Endothelial cell of umbilical vein (primary cell): ENCODE results near the gene NCBP1. TPM values are rescaled to one million over a fixed set of nuclear protein-coding genes. Genes with fewer than 3 reads are reported as not detected.
"Not testable (repeated sequence)": the region's sequence is repeated elsewhere in the genome, so short reads cannot be mapped to it uniquely, and the experiment has no call there.

Experiments used
- BruUV-seq: library from RNA; stranded (reverse); fragments of 400-500 nt; replicated peaks from 2 replicates; lab custom pipeline; 2021; lab: Mats Ljungman, UMichigan
- CTCF ChIA-PET: fragments of 300-600, 350-600 bp; sonication (Branson Sonifier 250); formaldehyde crosslinking; loops from one replicate; lab custom pipeline; 2021; ENCODE audit warnings: antibody characterized with exemption, inconsistent platforms; lab: Charles Lee
- POLR2A ChIA-PET: fragments of 300-600, 350-600 bp; sonication (Branson Sonifier 250); formaldehyde crosslinking; loops from one replicate; lab custom pipeline; 2021; ENCODE audit warnings: antibody characterized with exemption, inconsistent platforms; lab: Charles Lee
- DNase-seq: peaks from one replicate; pipeline ENCODE4 v3.0.0-alpha.2; 2011; ENCODE audit warnings: low read depth, low spot score
- FAIRE-seq: peaks from 2 replicates; lab custom pipeline; 2011; peaks lifted over from hg19 to GRCh38; lab: Jason Lieb, UNC
- H2AFZ ChIP-seq: 2 replicates; pipeline ENCODE4 v1.6.0; 2012; ENCODE audit warnings: low read depth, low read length, control low read depth, inconsistent platforms
- H3K27ac ChIP-seq: 2 replicates; pipeline ENCODE4 v1.5.1; 2011; ENCODE audit warnings: low read depth, mild to moderate bottlenecking, control low read depth, low read length, moderate library complexity; ENCODE audit not compliant: insufficient read depth
- H3K27me3 ChIP-seq, 2 experiments: 2 replicates each; pipeline versions ENCODE4 v1.6.0 to v1.6.1; 2011; ENCODE audit warnings: low read length in 2 of 2, mixed read lengths in 1 of 2; ENCODE audit not compliant: control insufficient read depth in 2 of 2, insufficient read depth in 2 of 2
- H3K36me3 ChIP-seq, 2 experiments: 2 replicates in 1 of 2; 3 replicates in 1 of 2; pipeline ENCODE4 v1.5.1; 2011; ENCODE audit warnings: low read length in 2 of 2, mild to moderate bottlenecking in 1 of 2, moderate library complexity in 1 of 2; ENCODE audit not compliant: control insufficient read depth in 2 of 2, insufficient read depth in 2 of 2; ENCODE audit errors: extremely low read depth in 1 of 2
- H3K4me1 ChIP-seq: 3 replicates; pipeline ENCODE4 v1.5.1; 2011; ENCODE audit warnings: mild to moderate bottlenecking, low read length; ENCODE audit not compliant: control insufficient read depth, insufficient read depth; ENCODE audit errors: extremely low read depth
- H3K4me2 ChIP-seq: 2 replicates; pipeline ENCODE4 v1.6.1; 2011; ENCODE audit warnings: low read length, control low read depth, mixed read lengths; ENCODE audit not compliant: insufficient read depth
- H3K4me3 ChIP-seq, 3 experiments: fragments of 200-600 bp in 1 of 3; sonication (generic), shearing (Covaris generic) in 1 of 3; replicated peaks in 1 of 3; 2 replicates each; pipeline ENCODE4 v1.5.1; 2011 to 2016; ENCODE audit warnings: control low read depth in 3 of 3, low read length in 3 of 3, mild to moderate bottlenecking in 2 of 3, inconsistent platforms in 1 of 3, low read depth in 1 of 3, moderate library complexity in 1 of 3; ENCODE audit not compliant: insufficient read depth in 1 of 3
- H3K79me2 ChIP-seq: 2 replicates; pipeline ENCODE4 v1.6.0; 2012; ENCODE audit warnings: low read length, inconsistent platforms; ENCODE audit not compliant: control insufficient read depth, insufficient read depth
- H3K9ac ChIP-seq: replicated peaks from 2 replicates; pipeline ENCODE3; 2011; ENCODE audit warnings: low read length, control low read depth; ENCODE audit not compliant: insufficient read depth; ENCODE audit errors: extremely low read depth
- H3K9me1 ChIP-seq: replicated peaks from 3 replicates; pipeline ENCODE4 v1.6.0; 2011; ENCODE audit warnings: mild to moderate bottlenecking, low read length; ENCODE audit not compliant: control insufficient read depth, insufficient read depth; ENCODE audit errors: extremely low read depth
- H3K9me3 ChIP-seq: replicated peaks from 2 replicates; pipeline ENCODE4 v1.5.1; 2012; ENCODE audit warnings: low read length, inconsistent platforms; ENCODE audit not compliant: control insufficient read depth, insufficient read depth
- H4K20me1 ChIP-seq: replicated peaks from 2 replicates; pipeline ENCODE3; 2011; ENCODE audit warnings: mild to moderate bottlenecking, low read length; ENCODE audit not compliant: control insufficient read depth, insufficient read depth; ENCODE audit errors: extremely low read depth
- CTCF ChIP-seq, 2 donors: IDR thresholded peaks; 1 replicate in 1 of 2; 2 replicates in 1 of 2; pipeline ENCODE4 v1.5.1; 2011; ENCODE audit warnings: low read length in 2 of 2, mild to moderate bottlenecking in 2 of 2, moderate library complexity in 2 of 2, control low read depth in 1 of 2, inconsistent platforms in 1 of 2, low read depth in 1 of 2; ENCODE audit not compliant: insufficient read depth in 1 of 2; ENCODE audit errors: extremely low read depth in 1 of 2
- EZH2 ChIP-seq: IDR thresholded peaks from 2 replicates; pipeline ENCODE4 v1.6.1; 2012; ENCODE audit warnings: borderline replicate concordance, low read depth, mild to moderate bottlenecking, moderate library complexity, low read length, inconsistent platforms; ENCODE audit not compliant: severe bottlenecking
- FOS ChIP-seq: IDR thresholded peaks from 2 replicates; pipeline ENCODE4 v1.6.1; 2011; ENCODE audit warnings: mild to moderate bottlenecking, low read length, moderate library complexity, borderline replicate concordance; ENCODE audit not compliant: insufficient read depth
- GATA2 ChIP-seq: IDR thresholded peaks from 2 replicates; pipeline ENCODE4 v1.7.0; 2011; ENCODE audit warnings: low read depth, mild to moderate bottlenecking, moderate library complexity, mixed read lengths, low read length; ENCODE audit not compliant: insufficient read length, insufficient read depth
- JUN ChIP-seq: IDR thresholded peaks from 2 replicates; pipeline ENCODE4 v1.6.1; 2011; ENCODE audit warnings: borderline replicate concordance, low read depth; ENCODE audit not compliant: insufficient read length, insufficient read depth
- MAX ChIP-seq: IDR thresholded peaks from 2 replicates; pipeline ENCODE4 v1.6.1; 2011; ENCODE audit not compliant: insufficient read depth, insufficient read length
- MYC ChIP-seq: IDR thresholded peaks from one replicate; pipeline ENCODE4 v1.6.1; 2011; ENCODE audit warnings: mild to moderate bottlenecking, low read depth, low read length
- POLR2A ChIP-seq: IDR thresholded peaks from 2 replicates; pipeline ENCODE4 v1.6.1; 2012; ENCODE audit warnings: low read depth, mild to moderate bottlenecking, control low read depth, low read length
- POLR2AphosphoS5 ChIP-seq: IDR thresholded peaks from 2 replicates; pipeline ENCODE4 v1.6.1; 2012; ENCODE audit warnings: low read depth, mild to moderate bottlenecking, control low read depth, low read length, moderate library complexity; ENCODE audit not compliant: insufficient read depth
- dilution Hi-C: fragments of 300-500 bp; cut with MboI; formaldehyde crosslinking; loops from one replicate; pipeline ENCODE4 v1.15.0; 2019; ENCODE audit warnings: low sequenced_read_pairs; ENCODE audit not compliant: extremely low pct_ligation_motif_present
- intact Hi-C: fragments of 100-400 bp; cut with micrococcal nuclease; formaldehyde crosslinking; loops from one replicate; pipeline ENCODE4 v1.10.0; 2022
- polyA plus RNA-seq, 4 experiments: library from polyadenylated mRNA; depleted of rRNA in 3 of 4; stranded (reverse) in 3 of 4; unstranded in 1 of 4; fragments of >200 nt; gene quantifications; 2 replicates each; pipeline versions ENCODE4 v1.2.1 to v1.2.3, GENCODE V29; 2011 to 2012; ENCODE audit warnings: missing spikeins in 1 of 4
- total RNA-seq: library from RNA; stranded (reverse); gene quantifications from 2 replicates; pipeline ENCODE4 v1.2.3, GENCODE V29; 2021

Gene NCBP1
- total and polyA plus RNA-seq, 2 donors (not counting 3 experiments of a cell fraction or from before 2014, with no cell fraction given), result 10.9 to 45.3 TPM

- H4K20me1 ChIP-seq, result no peaks in the 10 kb centered on the region
- no peak overlapping the region for H3K4me3 ChIP-seq
- POLR2A ChIA-PET, result no interaction called here
- intact Hi-C loops (no loop called here), dilution Hi-C loops (no loop called here)
- no peaks in the 10 kb centered on the region for H3K36me3 ChIP-seq
- H3K4me2 ChIP-seq, result no peak overlapping the region
- FAIRE-seq, result no peak
- CTCF ChIA-PET, result interaction anchor here (1.3 kb wide), 1 partner anchor 202 kb away, joined by 3 read pairs; no protein-coding TSS in a partner anchor
- DNase-seq, result no peak
- H3K9me3 ChIP-seq, result no peaks in the 10 kb centered on the region
- no peaks in the 10 kb centered on the region for H3K9me1 ChIP-seq
- H2AFZ ChIP-seq, result no peak overlapping the region
- H3K27ac ChIP-seq, result no peak overlapping the region
- H3K4me1 ChIP-seq, result peaks cover 34% of the 10 kb centered on the region
- no peak for TF ChIP-seq FOS
- TF ChIP-seq EZH2, result no peak
- no peak for TF ChIP-seq GATA2
- no peak for TF ChIP-seq CTCF (IDR thresholded peaks at IDR 0.05; ENCODE audit: extremely low read depth in 1 of 2, insufficient read depth in 1 of 2, low read depth in 1 of 2, low read length in 2 of 2)
- no peak for TF ChIP-seq POLR2A
- TF ChIP-seq POLR2AphosphoS5, result no peak
- TF ChIP-seq MAX, result no peak
- no peak for TF ChIP-seq MYC
- TF ChIP-seq JUN, result no peak
- H3K9ac ChIP-seq, result no peak overlapping the region
- BruUV-seq, result no TSS peak
- H3K27me3 ChIP-seq, result no peaks in the 10 kb centered on the region
- peaks cover 30% of the 10 kb centered on the region for H3K79me2 ChIP-seq
Observed at GRCh38 chr9:97698865-97699264, 65.2 kb downstream of the NCBP1 start.

- H3K4me2 ChIP-seq, H3K27ac ChIP-seq, H3K9me1 ChIP-seq, DNase-seq, POLR2A ChIA-PET, H4K20me1 ChIP-seq, dilution Hi-C loops, intact Hi-C loops, H3K9me3 ChIP-seq, H3K9ac ChIP-seq, H3K36me3 ChIP-seq, H3K4me3 ChIP-seq, BruUV-seq, FAIRE-seq, H3K27me3 ChIP-seq, H2AFZ ChIP-seq: not testable (repeated sequence)
- CTCF ChIA-PET, result interaction anchor here (0.6 to 1.3 kb wide), 2 partner anchors 83 to 201 kb away, joined by 3 read pairs; no protein-coding TSS in a partner anchor
- Histone ChIP-seq H3K79me2 (peaks cover 26% of the 10 kb centered on the region), H3K4me1 (peaks cover 36% of the 10 kb centered on the region)
Observed at GRCh38 chr9:97699281-97699680, 65.7 kb downstream of the NCBP1 start.

GRCh38 chr9:97699824-97700223, 66.2 kb downstream of the NCBP1 start:
- H3K9me3 ChIP-seq, DNase-seq, dilution Hi-C loops, FAIRE-seq, BruUV-seq, POLR2A ChIA-PET, intact Hi-C loops, H3K4me3 ChIP-seq, H3K4me2 ChIP-seq, H3K27me3 ChIP-seq, H3K9ac ChIP-seq, H3K27ac ChIP-seq, H4K20me1 ChIP-seq, H2AFZ ChIP-seq, H3K9me1 ChIP-seq, H3K36me3 ChIP-seq: not testable (repeated sequence)
- CTCF ChIA-PET, result interaction anchor here (0.6 to 1.3 kb wide), 2 partner anchors 84 to 201 kb away, joined by 3 read pairs; no protein-coding TSS in a partner anchor
- Histone ChIP-seq H3K4me1 (peaks cover 36% of the 10 kb centered on the region), H3K79me2 (peaks cover 20% of the 10 kb centered on the region)
